HCT116 (cell line): ENCODE results near the gene CPZ.

Experiments
- CTCF ChIP-seq, 3 experiments: fragments of 200-600 bp in 1 of 3; sonication (generic) in 1 of 3; IDR thresholded peaks in 2 of 3; conservative IDR thresholded peaks in 1 of 3; 2 replicates each; pipeline ENCODE4 v1.5.1; 2012 to 2017; ENCODE audit warnings: low read depth in 2 of 3, low read length in 2 of 3, antibody characterized with exemption in 1 of 3, borderline replicate concordance in 1 of 3, control low read depth in 1 of 3, mild to moderate bottlenecking in 1 of 3, mixed read lengths in 1 of 3, mixed run types in 1 of 3, moderate library complexity in 1 of 3; ENCODE audit not compliant: insufficient read depth in 1 of 3
- ELF1 ChIP-seq: IDR thresholded peaks from 2 replicates; pipeline ENCODE4 v1.6.1; 2012; ENCODE audit warnings: low read depth, borderline replicate concordance
- EZH2phosphoT487 ChIP-seq: fragments of 200-600 bp; IDR thresholded peaks from 2 replicates; pipeline ENCODE4 v1.6.1; 2018; ENCODE audit warnings: antibody characterized with exemption, borderline replicate concordance
- JUND ChIP-seq: IDR thresholded peaks from 2 replicates; pipeline ENCODE4 v1.6.1; 2012
- MAX ChIP-seq: IDR thresholded peaks from 2 replicates; pipeline ENCODE4 v1.6.1; 2012
- POLR2A ChIP-seq: IDR thresholded peaks from 2 replicates; pipeline ENCODE4 v1.7.0; 2011; ENCODE audit warnings: borderline replicate concordance; ENCODE audit not compliant: insufficient read depth, insufficient read length; ENCODE audit errors: extremely low read depth
- POLR2AphosphoS5 ChIP-seq: IDR thresholded peaks from 2 replicates; pipeline ENCODE4 v1.6.1; 2011; ENCODE audit warnings: mild to moderate bottlenecking, low read depth, low read length, moderate library complexity

- no peak for TF ChIP-seq MAX
- TF ChIP-seq JUND = no peak
- no peak for TF ChIP-seq ELF1
- no peak for TF ChIP-seq CTCF (IDR thresholded peaks at IDR 0.05 in 2 of 3, conservative IDR thresholded peaks at IDR 0.05 in 1 of 3; ENCODE audit: borderline replicate concordance in 1 of 3, insufficient read depth in 1 of 3, low read depth in 2 of 3, low read length in 2 of 3)
- no peak for TF ChIP-seq EZH2phosphoT487
- no peak for TF ChIP-seq POLR2AphosphoS5
- no peak for TF ChIP-seq POLR2A
Measured at GRCh38 chr4:8639777-8640720, 47.5 kb downstream of the CPZ start.
